GM12878 (cell line): ENCODE measurements around the gene PTPRU. TPM values are rescaled to one million over a fixed set of nuclear protein-coding genes. Genes with fewer than 3 reads are reported as not detected.

ENCODE experiments used
- ATAC-seq: fragments of 200-7000 bp; cut with Tn5 transposase; 3 replicates; pipeline ENCODE4 v1.9.1; 2020; ENCODE audit warnings: mild to moderate bottlenecking, moderate library complexity
- BruUV-seq: library from RNA; stranded (reverse); fragments of 400-500 nt; replicated peaks from 2 replicates; lab custom pipeline; 2021; lab: Mats Ljungman, UMichigan
- CTCF ChIA-PET: fragments of 300-600 bp; sonication (Branson Sonifier 250); formaldehyde crosslinking; extraction: SDS; loops from one replicate; lab custom pipeline; 2021; ENCODE audit warnings: inconsistent platforms; lab: Yijun Ruan, JAX
- POLR2A ChIA-PET: fragments of 350-600 bp; formaldehyde crosslinking; extraction: SDS; loops from one replicate; lab custom pipeline; 2021; ENCODE audit warnings: inconsistent platforms; lab: Charles Lee
- RAD21 ChIA-PET: fragments of 300-600 bp; sonication (Branson Sonifier 250); formaldehyde crosslinking; loops from one replicate; lab custom pipeline; 2023; ENCODE audit warnings: antibody characterized with exemption; ENCODE audit not compliant: unreplicated experiment; lab: Charles Lee
- SMC1A ChIA-PET: fragments of 300-600 bp; sonication (Branson Sonifier 250); formaldehyde crosslinking; loops from one replicate; lab custom pipeline; 2023; ENCODE audit not compliant: unreplicated experiment, uncharacterized antibody; lab: Charles Lee
- DNase-seq: peaks from one replicate; pipeline ENCODE4 v3.0.0-alpha.2; 2011; ENCODE audit warnings: low read depth, low spot score
- FAIRE-seq: peaks from 3 replicates; lab custom pipeline; 2011; peaks lifted over from hg19 to GRCh38; lab: Jason Lieb, UNC
- H2AFZ ChIP-seq: 2 replicates; pipeline ENCODE4 v1.6.0; 2011; ENCODE audit warnings: low read depth, low read length, control low read depth; ENCODE audit not compliant: control insufficient read depth
- H3K27ac ChIP-seq: 2 replicates; pipeline ENCODE4 v1.5.1; 2011; ENCODE audit warnings: control low read depth; ENCODE audit not compliant: control insufficient read depth, insufficient read depth
- H3K27me3 ChIP-seq, 2 experiments: replicated peaks in 1 of 2; 2 replicates each; pipeline versions ENCODE4 v1.6.0 to v1.6.1; 2011; ENCODE audit warnings: low read length in 1 of 2; ENCODE audit not compliant: control insufficient read depth in 2 of 2, insufficient read depth in 2 of 2
- H3K36me3 ChIP-seq, 2 experiments: 2 replicates each; pipeline ENCODE4 v1.5.1; 2011; ENCODE audit warnings: low read length in 1 of 2; ENCODE audit not compliant: control insufficient read depth in 2 of 2, insufficient read depth in 2 of 2
- H3K4me1 ChIP-seq: 2 replicates; pipeline ENCODE4 v1.6.1; 2011; ENCODE audit warnings: mild to moderate bottlenecking, low read length, moderate library complexity, mixed read lengths; ENCODE audit not compliant: control insufficient read depth, insufficient read depth
- H3K4me2 ChIP-seq: 2 replicates; pipeline ENCODE4 v1.6.0; 2011; ENCODE audit warnings: control low read depth; ENCODE audit not compliant: control insufficient read depth, insufficient read depth
- H3K4me3 ChIP-seq: fragments of 200-600 bp; sonication (generic); 2 replicates; pipeline ENCODE4 v1.5.1; 2016
- H3K79me2 ChIP-seq: 2 replicates; pipeline ENCODE4 v1.6.0; 2011; ENCODE audit warnings: low read length; ENCODE audit not compliant: control insufficient read depth, insufficient read depth
- H3K9ac ChIP-seq: 2 replicates; pipeline ENCODE4 v1.8.0; 2011; ENCODE audit warnings: low read length, control low read depth, mixed read lengths; ENCODE audit not compliant: control insufficient read depth, insufficient read depth
- H3K9me3 ChIP-seq: replicated peaks from 3 replicates; pipeline ENCODE4 v1.5.1; 2011; ENCODE audit warnings: mild to moderate bottlenecking, low read length; ENCODE audit not compliant: control insufficient read depth, insufficient read depth
- H4K20me1 ChIP-seq: 2 replicates; pipeline ENCODE4 v1.6.0; 2011; ENCODE audit not compliant: control insufficient read depth, insufficient read depth
- BMI1 ChIP-seq: fragments of 450-650 bp; IDR thresholded peaks from 2 replicates; pipeline ENCODE4 v1.6.1; 2016; ENCODE audit warnings: mild to moderate bottlenecking, moderate library complexity, borderline replicate concordance
- CHD1 ChIP-seq: IDR thresholded peaks from 2 replicates; pipeline ENCODE4 v1.6.1; 2012; ENCODE audit warnings: low read depth, low read length, improper control_type of control experiment
- CREB1 ChIP-seq: IDR thresholded peaks from 2 replicates; pipeline ENCODE4 v1.6.1; 2012; ENCODE audit warnings: low read depth, mild to moderate bottlenecking, inconsistent platforms
- POLR2A ChIP-seq: IDR thresholded peaks from 2 replicates; pipeline ENCODE4 v1.6.1; 2011; ENCODE audit warnings: low read depth, mild to moderate bottlenecking, low read length
- RCOR1 ChIP-seq: conservative IDR thresholded peaks from 2 replicates; pipeline ENCODE4 v1.6.1; 2012; ENCODE audit warnings: low read depth, low read length, improper control_type of control experiment
- SMAD5 ChIP-seq: IDR thresholded peaks from 2 replicates; pipeline ENCODE4 v1.6.1; 2016; ENCODE audit warnings: antibody characterized with exemption, low read depth
- SPI1 ChIP-seq: IDR thresholded peaks from 2 replicates; pipeline ENCODE4 v1.6.1; 2011; ENCODE audit warnings: low read depth, mild to moderate bottlenecking, low read length, moderate library complexity, borderline replicate concordance; ENCODE audit not compliant: insufficient read depth
- USF2 ChIP-seq: IDR thresholded peaks from 2 replicates; pipeline ENCODE4 v1.6.1; 2011; ENCODE audit warnings: low read depth, low read length, improper control_type of control experiment, borderline replicate concordance
- WGBS: methylation state at CpG from one replicate; pipeline ENCODE4 v1.1.6; 2016; ENCODE audit warnings: low lambda C conversion rate; ENCODE audit not compliant: insufficient replicate concordance, insufficient coverage; ENCODE audit errors: missing lambda C conversion rate; 5-methylcytosine and 5-hydroxymethylcytosine counted together
- in situ Hi-C: fragments of 300-500 bp; cut with MboI; formaldehyde crosslinking; loops from 9 replicates; pipeline ENCODE4 v1.14.3; 2018; ENCODE audit warnings: mixed read lengths
- intact Hi-C: fragments of 100-400 bp; cut with micrococcal nuclease; formaldehyde crosslinking; loops from one replicate; pipeline ENCODE4 v1.14.2; 2022; ENCODE audit not compliant: unreplicated experiment
- polyA plus RNA-seq, 11 experiments: library from polyadenylated mRNA; depleted of rRNA in 4 of 11; unstranded in 6 of 11; stranded (reverse) in 5 of 11; fragments of >200 nt; fragmentation: Nextera tagmentation in 4 of 11; fragmentation: Illumina TruSeq in 1 of 11; extraction: Ambion mirVana in 4 of 11; extraction: Trizol in 1 of 11; gene quantifications; 1 replicate in 1 of 11; 2 replicates in 10 of 11; pipeline versions ENCODE4 v1.2.1 to v1.2.3, GENCODE V29; 2011 to 2016; ENCODE audit warnings: inconsistent platforms in 2 of 11, missing spikeins in 2 of 11, low read depth in 1 of 11
- total RNA-seq, 4 experiments: library from RNA; depleted of rRNA in 3 of 4; stranded (reverse); fragments of >200 nt in 3 of 4; fragmentation: Illumina TruSeq in 1 of 4; extraction: Trizol in 1 of 4; gene quantifications; 2 replicates each; pipeline versions ENCODE4 v1.2.1 to v1.2.3, GENCODE V29; 2013 to 2021

Gene PTPRU
- total and polyA plus RNA-seq, 10 of the 15 experiments (the other 5 are each of a cell fraction or from before 2014, with no cell fraction given), result 0.04 to 2.5 (median 0.73) TPM

GRCh38 chr1:29284286-29284960, 48.1 kb downstream of the PTPRU start:
- H3K4me1 ChIP-seq, result no peaks in the 10 kb centered on the region
- H3K27ac ChIP-seq, result no peak overlapping the region
- TF ChIP-seq CREB1 (no peak), POLR2A (no peak), SPI1 (no peak), BMI1 (no peak), RCOR1 (no peak), SMAD5 (no peak), USF2 (no peak), CHD1 (no peak)
- TF ChIP-seq, all 136 proteins: peak for 0
- WGBS, result 43% methylated on average over 8 of the region's 8 CpGs
- RAD21 ChIA-PET, result no interaction called here
- intact Hi-C loops, result no loop called here
- Histone ChIP-seq H3K36me3 (no peaks in the 10 kb centered on the region), H3K27me3 (no peaks in the 10 kb centered on the region), H3K4me2 (no peak overlapping the region), H3K79me2 (no peaks in the 10 kb centered on the region), H2AFZ (no peak overlapping the region), H3K9ac (no peak overlapping the region), H4K20me1 (no peaks in the 10 kb centered on the region), H3K4me3 (no peak overlapping the region), H3K9me3 (no peaks in the 10 kb centered on the region)
- DNase-seq (no peak), ATAC-seq (no peak), FAIRE-seq (no peak)
- in situ Hi-C loops, result no loop called here
- CTCF ChIA-PET, result no interaction called here
- SMC1A ChIA-PET, result no interaction called here
- POLR2A ChIA-PET, result no interaction called here
- no TSS peak for BruUV-seq
